Natural killer cell treated with Interleukin-12 subunit alpha and Interleukin-12 subunit beta and Interleukin-15 and Interleukin-18, amount 100 ng/mL, for 72 hours (primary cell): Measurements from ENCODE around the gene DYNLRB1. TPM values are rescaled to one million over a fixed set of nuclear protein-coding genes. Genes with fewer than 3 reads are reported as not detected.

Experiments used
- ATAC-seq, 2 donors: fragments of 150-1000 bp; cut with Tn5 transposase in 1 of 2; sonication (Bioruptor Pico), chemical (Tn5 transposase) in 1 of 2; 2 replicates each; pipeline ENCODE4 v1.10.0; 2021
- DNase-seq: peaks from one replicate; pipeline ENCODE4 v3.0.0; 2022; ENCODE audit warnings: low spot score
- H3K27ac Mint-ChIP-seq, 2 donors: 1 replicate in 1 of 2; 2 replicates in 1 of 2; pipeline ENCODE4 v1.8.0; 2022; ENCODE audit warnings: mixed read lengths in 2 of 2, mild to moderate bottlenecking in 1 of 2, moderate library complexity in 1 of 2
- H3K27me3 Mint-ChIP-seq, 2 donors: 1 replicate in 1 of 2; 2 replicates in 1 of 2; pipeline ENCODE4 v1.8.0; 2022; ENCODE audit warnings: mixed read lengths in 2 of 2
- H3K36me3 Mint-ChIP-seq: one replicate; pipeline ENCODE4 v1.8.0; 2022; ENCODE audit warnings: mixed read lengths
- H3K4me1 Mint-ChIP-seq, 2 donors: 1 replicate in 1 of 2; 2 replicates in 1 of 2; pipeline ENCODE4 v1.8.0; 2022; ENCODE audit warnings: low read depth in 2 of 2, mixed read lengths in 2 of 2, mild to moderate bottlenecking in 1 of 2
- H3K4me3 Mint-ChIP-seq: one replicate; pipeline ENCODE4 v1.8.0; 2022; ENCODE audit warnings: mixed read lengths
- H3K9me3 Mint-ChIP-seq: 2 replicates; pipeline ENCODE4 v1.8.0; 2022; ENCODE audit warnings: mixed read lengths
- total RNA-seq, 2 donors: library from RNA; stranded (reverse); gene quantifications; one replicate each; pipeline ENCODE4 v1.2.3, GENCODE V29; 2022

DYNLRB1 gene
- total RNA-seq, 2 donors from 2014 or later: 71.4 to 120 TPM

DNA sequence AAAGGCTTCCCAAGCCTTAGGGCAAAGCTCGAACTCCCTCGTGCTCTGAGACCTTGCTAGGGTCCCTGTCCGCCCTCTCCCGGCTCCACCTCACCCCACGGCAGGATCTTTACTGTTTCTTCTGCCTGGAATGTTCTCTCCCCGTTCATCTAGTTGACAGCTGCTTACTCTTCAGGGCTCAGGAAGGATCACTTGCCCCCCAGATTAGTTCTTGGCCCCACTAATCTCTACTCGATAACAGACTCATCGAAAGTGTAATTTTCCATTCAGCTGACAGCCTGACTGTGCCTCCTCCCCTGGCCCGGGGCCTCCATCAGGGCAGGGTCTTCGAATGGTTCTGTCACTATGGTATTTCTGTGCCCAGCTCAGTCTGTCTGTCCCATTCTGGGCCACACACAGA lies 45.4 kb downstream of the DYNLRB1 start:
- Mint-ChIP-seq H3K9me3 (no peaks in the 10 kb centered on the region), H3K36me3 (no peaks in the 10 kb centered on the region), H3K4me3 (no peak overlapping the region), H3K4me1 (peaks cover 14 to 15% of the 10 kb centered on the region in 2 donors), H3K27ac (peak overlapping the region; percentile 14 to 34), H3K27me3 (no peaks in the 10 kb centered on the region)
- DNase-seq (no peak), ATAC-seq (no peak)

DNA sequence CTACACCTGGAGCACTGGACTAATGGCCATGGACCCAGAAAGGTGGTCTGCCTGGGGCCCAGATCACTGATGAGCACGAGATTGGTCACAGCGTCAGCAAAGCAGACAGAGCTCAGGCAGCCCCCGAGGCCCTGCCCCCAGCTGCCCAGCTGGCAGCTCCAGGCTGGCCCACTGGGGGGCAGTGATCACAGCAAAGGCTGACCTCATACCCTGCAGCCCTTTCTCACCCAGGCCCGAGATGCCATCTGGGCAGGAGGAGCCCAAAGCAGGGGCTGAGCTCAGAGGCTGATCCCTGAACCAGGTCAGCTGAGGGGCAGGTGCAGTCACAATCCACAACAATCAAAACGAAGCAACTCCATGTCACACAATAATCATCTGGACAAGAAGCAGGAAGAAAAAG lies 46.4 kb downstream of the DYNLRB1 start:
- no peak for ATAC-seq
- no peaks in the 10 kb centered on the region for H3K36me3 Mint-ChIP-seq
- DNase-seq: no peak
- peaks cover 8 to 12% of the 10 kb centered on the region in 2 donors for H3K4me1 Mint-ChIP-seq
- no peak overlapping the region for H3K4me3 Mint-ChIP-seq
- no peaks in the 10 kb centered on the region for H3K27me3 Mint-ChIP-seq
- no peaks in the 10 kb centered on the region for H3K9me3 Mint-ChIP-seq
- no peak overlapping the region for H3K27ac Mint-ChIP-seq

DNA sequence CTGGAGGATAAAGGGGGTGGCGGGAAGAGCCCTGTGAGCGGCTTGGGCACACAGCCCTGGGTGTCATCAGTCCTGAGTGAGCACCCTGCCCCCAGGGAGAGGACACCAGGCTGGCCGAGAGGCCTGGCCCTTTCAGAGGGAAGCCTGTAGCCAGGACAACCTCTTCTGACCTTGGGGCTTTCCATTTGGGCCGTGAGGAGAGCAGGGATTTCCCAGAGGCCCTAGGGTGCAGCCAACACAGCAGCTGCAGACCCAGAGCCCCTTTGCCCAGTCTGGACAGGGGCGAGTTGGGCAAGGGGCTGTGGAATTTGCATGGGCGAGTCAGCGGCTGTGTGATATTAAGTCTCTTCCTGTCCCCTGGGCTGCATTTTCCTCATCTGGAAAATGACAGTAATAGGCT lies 48.6 kb downstream of the DYNLRB1 start:
- Mint-ChIP-seq H3K4me3 (no peak overlapping the region), H3K4me1 (peaks cover 0 to 7% of the 10 kb centered on the region in 2 donors), H3K27me3 (no peaks in the 10 kb centered on the region), H3K27ac (no peak overlapping the region), H3K36me3 (no peaks in the 10 kb centered on the region), H3K9me3 (no peaks in the 10 kb centered on the region)
- ATAC-seq: no peak
- DNase-seq: no peak

DNA sequence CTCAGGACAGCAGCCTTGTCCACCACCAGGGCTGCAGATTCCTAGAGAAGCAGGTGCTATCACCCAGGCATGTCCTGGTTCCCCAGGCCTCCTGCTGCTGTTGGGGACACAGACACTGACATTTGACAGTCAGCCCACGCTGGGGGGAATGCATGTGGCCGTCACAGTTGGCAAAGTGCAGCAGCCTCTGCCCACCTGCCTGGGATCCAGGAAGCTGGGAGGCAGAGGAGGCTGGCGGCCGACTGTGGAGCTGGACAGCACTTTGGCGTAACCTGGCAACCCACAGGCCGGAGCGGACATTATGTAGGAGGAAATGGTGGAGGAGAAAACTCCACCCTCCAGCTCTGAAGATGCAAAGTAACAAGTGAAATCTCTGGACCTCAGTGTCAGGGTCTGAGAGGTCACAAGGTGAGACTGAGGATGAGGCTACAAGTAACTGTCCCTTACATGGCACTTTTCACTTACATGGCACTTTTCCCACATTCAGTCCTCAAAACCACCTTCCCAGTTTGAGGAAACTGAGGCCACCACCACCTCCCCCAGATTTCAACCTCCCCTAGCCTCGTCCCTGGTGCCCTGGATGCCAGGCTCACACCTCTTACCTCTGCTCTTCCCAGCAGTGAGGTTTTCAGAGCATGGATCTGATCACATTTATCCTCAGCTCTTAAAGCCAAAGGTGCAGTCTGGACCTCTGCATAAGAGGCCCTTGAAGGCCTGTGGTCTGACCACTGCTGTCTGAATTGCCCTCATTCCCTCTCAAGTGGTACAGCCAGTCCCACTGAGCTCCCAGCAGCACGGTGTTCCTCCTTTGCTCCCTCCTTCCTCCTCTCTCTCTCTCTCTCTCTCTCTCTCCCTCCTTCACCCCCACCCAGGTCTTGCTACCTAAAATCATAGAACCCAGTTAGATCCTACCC lies 51.0 kb downstream of the DYNLRB1 start:
- H3K4me3 Mint-ChIP-seq: no peak overlapping the region
- ATAC-seq (no peak), DNase-seq (no peak)
- peaks cover 9 to 17% of the 10 kb centered on the region in 2 donors for H3K4me1 Mint-ChIP-seq
- peaks cover 5% of the 10 kb centered on the region for H3K36me3 Mint-ChIP-seq
- no peaks in the 10 kb centered on the region for H3K9me3 Mint-ChIP-seq
- H3K27ac Mint-ChIP-seq: no peak overlapping the region
- H3K27me3 Mint-ChIP-seq: no peaks in the 10 kb centered on the region

DNA sequence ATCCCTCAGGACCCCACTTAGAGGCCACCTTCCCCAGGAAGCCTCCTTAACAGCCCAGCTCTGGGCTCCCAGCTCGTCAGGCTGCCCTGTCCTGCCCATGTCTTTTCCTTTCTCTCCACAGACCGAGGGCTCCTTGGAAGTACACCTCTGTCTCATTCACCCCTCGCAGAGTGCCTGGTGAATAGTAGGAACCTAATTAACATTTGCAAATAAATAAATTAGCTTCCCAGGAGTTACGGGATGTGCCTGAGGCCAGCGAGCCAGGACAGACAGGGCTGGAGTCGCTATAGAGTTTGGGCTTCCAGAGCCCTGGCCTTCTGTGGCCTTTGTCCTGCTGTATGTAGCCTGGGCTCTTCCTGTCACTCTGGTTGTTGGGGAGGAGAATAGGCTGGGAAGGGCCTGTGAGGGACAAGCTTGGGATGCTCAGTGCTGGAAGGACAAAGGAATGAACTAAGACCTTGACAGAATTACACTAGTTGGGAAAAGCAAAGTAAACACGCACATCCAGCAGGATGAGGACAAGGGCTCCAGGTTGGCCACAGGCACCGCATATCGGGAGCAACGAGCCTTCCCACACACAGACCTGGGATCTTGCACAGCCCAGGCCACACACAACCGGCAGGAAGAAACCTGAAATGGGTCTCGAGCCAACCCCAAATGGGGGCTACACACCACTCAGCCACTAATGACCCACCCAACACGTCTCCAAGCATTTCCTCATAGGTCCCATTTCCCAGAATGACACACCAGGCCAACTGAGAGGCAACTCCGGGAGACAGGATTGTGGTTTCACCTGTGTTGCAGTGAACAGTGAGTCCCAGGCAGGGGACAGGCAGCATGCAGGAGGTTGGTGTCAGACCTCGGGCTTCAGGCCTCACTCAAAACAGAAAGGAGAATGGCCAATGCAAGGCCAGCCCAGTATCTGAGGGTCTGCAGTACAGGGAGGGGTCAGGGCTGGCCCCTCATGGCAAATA lies 52.0 kb downstream of the DYNLRB1 start:
- H3K27ac Mint-ChIP-seq: no peak overlapping the region
- H3K27me3 Mint-ChIP-seq: no peaks in the 10 kb centered on the region
- H3K4me1 Mint-ChIP-seq: peaks cover 9 to 14% of the 10 kb centered on the region in 2 donors
- H3K36me3 Mint-ChIP-seq: peaks cover 5% of the 10 kb centered on the region
- ATAC-seq (no peak), DNase-seq (no peak)
- H3K9me3 Mint-ChIP-seq: no peaks in the 10 kb centered on the region
- no peak overlapping the region for H3K4me3 Mint-ChIP-seq

DNA sequence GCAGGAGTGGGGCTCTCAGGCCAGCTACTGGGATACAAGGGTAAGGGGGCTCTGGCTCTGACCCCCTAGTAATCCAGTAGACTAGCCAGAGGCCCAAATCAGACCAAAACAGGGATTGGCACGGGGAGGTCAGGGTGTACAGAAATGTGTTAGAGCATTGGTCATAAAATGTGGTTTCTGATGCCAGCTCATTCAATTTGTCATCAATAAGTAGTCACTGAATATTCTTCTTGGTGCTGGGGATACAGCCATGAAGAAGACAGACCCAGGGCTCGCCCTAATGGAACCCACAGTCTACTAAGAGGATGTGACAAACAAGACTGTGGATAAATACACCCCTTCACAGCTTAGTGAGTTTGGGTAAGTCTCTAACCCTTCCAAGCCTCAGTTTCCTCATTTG lies 53.4 kb downstream of the DYNLRB1 start:
- no peak for ATAC-seq

DNA sequence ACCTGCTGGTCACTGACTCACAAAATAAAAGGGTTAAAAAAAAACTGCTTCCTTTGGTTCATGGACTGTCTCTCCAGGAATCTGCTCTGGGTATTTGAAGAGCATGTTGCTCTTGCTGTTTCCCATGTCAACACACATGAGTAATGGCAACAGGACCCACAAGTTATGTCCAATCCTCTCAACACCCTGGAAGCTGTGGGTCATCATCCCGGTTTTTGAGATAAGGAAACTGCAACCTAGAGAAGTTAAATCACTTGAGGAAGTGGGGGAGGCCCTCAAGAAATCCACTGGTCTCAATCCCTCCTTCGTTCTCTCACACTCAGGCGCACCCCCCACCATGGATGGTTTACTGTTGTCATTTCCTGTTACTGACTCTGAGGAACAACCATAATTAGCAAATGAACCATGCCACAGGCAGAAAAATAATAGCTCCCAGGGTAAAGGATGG lies 54.7 kb downstream of the DYNLRB1 start:
- Mint-ChIP-seq H3K27ac (peak overlapping the region; percentile 53 to 88), H3K4me1 (peaks cover 9 to 11% of the 10 kb centered on the region in 2 donors), H3K9me3 (no peaks in the 10 kb centered on the region), H3K36me3 (peaks cover 5% of the 10 kb centered on the region), H3K4me3 (no peak overlapping the region), H3K27me3 (no peaks in the 10 kb centered on the region)
- no peak for DNase-seq
- no peak for ATAC-seq

More for the DNA sequence above, 53.4 kb downstream of the DYNLRB1 start:
- Mint-ChIP-seq H3K4me1 (peaks cover 9 to 14% of the 10 kb centered on the region in 2 donors), H3K27ac (no peak overlapping the region), H3K36me3 (peaks cover 5% of the 10 kb centered on the region), H3K9me3 (no peaks in the 10 kb centered on the region), H3K27me3 (no peaks in the 10 kb centered on the region), H3K4me3 (no peak overlapping the region)
- DNase-seq: no peak

DNA sequence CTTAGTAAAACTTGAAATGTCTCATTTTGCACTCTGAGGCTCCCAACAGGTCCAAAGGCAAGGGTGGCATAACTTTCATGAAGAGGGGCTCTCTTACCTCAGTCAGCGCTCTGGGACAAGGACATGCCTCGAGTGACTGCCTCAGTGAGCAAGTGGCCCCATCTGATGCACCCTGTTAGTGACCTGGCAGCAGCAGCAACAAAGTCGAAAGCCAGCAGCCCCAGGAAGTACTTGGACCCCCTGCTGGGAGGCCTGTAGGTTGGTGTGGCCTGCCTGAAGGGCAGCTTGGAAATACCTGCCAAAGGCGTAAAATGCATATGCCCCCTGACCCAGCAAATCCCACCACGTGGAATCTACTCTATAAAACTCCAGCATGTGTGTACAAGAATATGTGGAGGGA lies 55.5 kb downstream of the DYNLRB1 start:
- H3K36me3 Mint-ChIP-seq: peaks cover 5% of the 10 kb centered on the region
- DNase-seq (no peak), ATAC-seq (no peak)
- no peaks in the 10 kb centered on the region for H3K9me3 Mint-ChIP-seq
- no peaks in the 10 kb centered on the region for H3K27me3 Mint-ChIP-seq
- H3K4me3 Mint-ChIP-seq: no peak overlapping the region
- peak overlapping the region in 1 of 2 donors; percentile 88 for H3K27ac Mint-ChIP-seq
- peaks cover 9% of the 10 kb centered on the region in 2 donors for H3K4me1 Mint-ChIP-seq

DNA sequence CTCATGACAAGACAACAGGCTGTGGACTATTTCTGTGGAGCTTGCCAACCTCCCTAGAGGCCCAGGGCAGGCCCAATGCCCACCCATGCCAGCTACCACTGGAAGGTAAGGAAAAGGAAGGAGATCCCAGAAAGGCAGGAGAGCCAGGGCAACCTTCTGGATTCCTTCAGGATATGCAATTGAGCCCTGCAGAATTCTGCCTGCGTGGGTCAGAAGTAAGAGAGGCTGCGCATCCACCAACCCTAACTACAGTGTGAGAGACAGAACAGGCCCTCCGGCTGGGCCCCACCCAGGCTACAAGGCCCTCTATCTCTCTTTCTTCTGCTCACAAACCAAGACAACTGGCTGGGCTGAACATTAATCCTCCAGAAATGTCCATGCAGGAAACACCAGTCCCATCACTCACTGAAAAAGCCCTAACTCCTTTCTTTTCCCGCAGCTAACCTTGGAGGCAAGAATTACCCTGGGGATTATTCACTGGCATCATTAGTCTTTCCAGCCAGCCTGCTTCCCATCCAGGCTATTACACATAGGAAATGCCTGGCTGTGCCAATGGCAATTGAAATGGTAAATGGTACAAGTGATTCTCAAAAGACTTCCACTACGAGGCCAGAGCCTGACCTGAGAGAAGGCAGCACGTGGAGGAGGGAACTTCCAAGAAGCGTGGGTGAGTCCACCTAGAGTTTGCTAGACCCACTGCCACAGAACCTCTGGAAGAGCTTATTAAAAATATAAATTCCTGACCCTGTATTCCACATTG lies 57.5 kb downstream of the DYNLRB1 start:
- no peak overlapping the region for H3K4me3 Mint-ChIP-seq
- peaks cover 9% of the 10 kb centered on the region in 2 donors for H3K4me1 Mint-ChIP-seq
- H3K36me3 Mint-ChIP-seq: peaks cover 5% of the 10 kb centered on the region
- H3K27me3 Mint-ChIP-seq: no peaks in the 10 kb centered on the region
- no peak for ATAC-seq
- DNase-seq: no peak
- no peak overlapping the region for H3K27ac Mint-ChIP-seq
- no peaks in the 10 kb centered on the region for H3K9me3 Mint-ChIP-seq

DNA sequence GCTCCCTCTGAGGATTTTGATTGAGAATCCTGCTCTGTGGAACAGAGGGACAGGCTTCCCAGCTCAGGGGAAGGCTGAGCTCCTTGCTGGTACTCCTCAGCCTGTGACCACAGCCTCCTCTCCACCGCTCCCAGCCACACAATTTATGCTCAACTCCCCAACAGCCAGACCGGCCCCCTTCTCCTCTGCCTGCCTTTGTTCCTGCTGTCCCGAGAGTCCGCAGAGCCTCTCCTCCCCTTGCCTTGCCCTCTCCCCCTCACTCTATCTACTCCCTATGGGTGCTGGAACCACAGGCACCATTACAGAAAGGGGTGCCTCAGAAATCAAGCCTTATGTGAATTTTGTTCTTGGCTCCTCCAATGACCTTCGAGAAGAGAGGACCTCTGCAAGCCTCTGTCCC lies 58.2 kb downstream of the DYNLRB1 start:
- H3K9me3 Mint-ChIP-seq: no peaks in the 10 kb centered on the region
- peaks cover 5% of the 10 kb centered on the region for H3K36me3 Mint-ChIP-seq
- DNase-seq (no peak), ATAC-seq (no peak)
- peaks cover 9% of the 10 kb centered on the region in 2 donors for H3K4me1 Mint-ChIP-seq
- H3K4me3 Mint-ChIP-seq: no peak overlapping the region
- H3K27me3 Mint-ChIP-seq: no peaks in the 10 kb centered on the region
- H3K27ac Mint-ChIP-seq: no peak overlapping the region

DNA sequence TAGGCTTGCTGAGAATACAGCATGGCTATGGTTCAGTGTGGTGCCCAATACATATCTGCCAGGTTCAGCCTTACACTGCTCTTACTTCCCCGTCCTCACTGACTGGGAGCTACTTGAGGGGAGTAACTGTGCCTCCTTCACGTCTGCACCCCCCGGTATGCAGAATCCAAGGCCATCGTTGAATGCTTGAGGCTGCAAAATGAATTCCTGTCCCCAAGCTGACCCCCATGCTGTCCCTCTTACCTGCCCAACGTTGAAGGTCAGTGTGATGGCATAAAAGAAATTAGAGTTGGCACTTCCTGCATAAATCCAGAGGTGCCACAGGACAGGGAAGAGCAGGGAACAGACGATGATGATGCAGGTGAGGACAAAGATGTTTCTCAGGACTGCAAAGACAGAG lies 58.6 kb downstream of the DYNLRB1 start:
- Mint-ChIP-seq H3K27ac (no peak overlapping the region), H3K9me3 (no peaks in the 10 kb centered on the region), H3K4me1 (peaks cover 9 to 11% of the 10 kb centered on the region in 2 donors), H3K27me3 (no peaks in the 10 kb centered on the region), H3K36me3 (peaks cover 5% of the 10 kb centered on the region), H3K4me3 (no peak overlapping the region)
- DNase-seq (no peak), ATAC-seq (no peak)

DNA sequence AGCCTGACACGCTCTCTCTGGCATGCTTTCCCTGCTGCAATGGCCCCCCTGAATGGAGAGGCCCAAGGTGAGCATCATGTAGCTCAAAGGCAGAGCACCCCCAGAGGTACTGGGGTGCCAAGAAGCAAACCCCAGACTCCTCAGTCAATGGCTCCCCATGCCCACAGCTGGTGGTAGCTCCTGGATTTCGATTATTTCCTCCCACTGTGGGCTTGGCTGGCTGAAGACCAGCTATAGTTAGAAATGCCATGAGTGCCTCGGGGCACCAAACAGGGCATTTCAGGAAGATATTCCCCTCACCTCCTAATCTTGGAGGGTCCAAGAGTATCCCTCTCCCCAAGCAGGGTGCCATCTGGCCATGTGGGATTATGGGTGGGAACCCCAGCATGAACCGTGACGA lies 59.0 kb downstream of the DYNLRB1 start:
- H3K36me3 Mint-ChIP-seq: peaks cover 5% of the 10 kb centered on the region
- H3K27ac Mint-ChIP-seq: no peak overlapping the region
- H3K9me3 Mint-ChIP-seq: no peaks in the 10 kb centered on the region
- no peaks in the 10 kb centered on the region for H3K27me3 Mint-ChIP-seq
- DNase-seq: no peak
- H3K4me1 Mint-ChIP-seq: peaks cover 12 to 15% of the 10 kb centered on the region in 2 donors
- no peak for ATAC-seq
- no peak overlapping the region for H3K4me3 Mint-ChIP-seq

DNA sequence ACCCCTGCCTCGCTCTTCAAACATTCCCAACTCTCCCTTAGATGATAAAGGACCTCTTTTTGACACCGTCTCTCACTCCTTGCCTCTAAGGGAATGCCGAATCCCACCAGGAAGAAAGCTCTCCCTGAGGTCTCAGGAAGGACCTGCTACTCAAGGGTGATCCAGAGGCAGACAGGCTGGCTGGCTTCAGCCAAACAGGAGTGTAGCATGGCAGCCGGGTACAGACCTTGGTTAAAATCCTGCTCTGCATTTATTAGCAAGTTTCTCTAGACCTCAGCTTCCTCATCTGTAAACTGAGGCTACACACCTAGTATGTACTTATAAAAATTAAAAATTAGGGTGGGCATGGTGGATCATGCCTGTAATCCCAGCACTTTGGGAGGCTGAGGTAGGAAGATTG lies 59.5 kb downstream of the DYNLRB1 start:
- Mint-ChIP-seq H3K27me3 (no peaks in the 10 kb centered on the region), H3K27ac (no peak overlapping the region), H3K36me3 (peaks cover 5% of the 10 kb centered on the region), H3K4me1 (peaks cover 15 to 18% of the 10 kb centered on the region in 2 donors), H3K9me3 (no peaks in the 10 kb centered on the region), H3K4me3 (no peak overlapping the region)
- no peak for ATAC-seq
- DNase-seq: no peak
